GM18907 (cell line): Measurements from ENCODE around the gene CYS1.
"Not testable (repeated sequence)": the region's sequence is repeated elsewhere in the genome, so short reads cannot be mapped to it uniquely, and the experiment has no call there.

ENCODE experiments used
- ATAC-seq: cut with Tn5 transposase; IDR thresholded peaks from one replicate; pipeline ENCODE4 v1.9.1; 2021; ENCODE audit warnings: mild to moderate bottlenecking, moderate library complexity; ENCODE audit not compliant: unreplicated experiment

The CYS1 gene

DNA sequence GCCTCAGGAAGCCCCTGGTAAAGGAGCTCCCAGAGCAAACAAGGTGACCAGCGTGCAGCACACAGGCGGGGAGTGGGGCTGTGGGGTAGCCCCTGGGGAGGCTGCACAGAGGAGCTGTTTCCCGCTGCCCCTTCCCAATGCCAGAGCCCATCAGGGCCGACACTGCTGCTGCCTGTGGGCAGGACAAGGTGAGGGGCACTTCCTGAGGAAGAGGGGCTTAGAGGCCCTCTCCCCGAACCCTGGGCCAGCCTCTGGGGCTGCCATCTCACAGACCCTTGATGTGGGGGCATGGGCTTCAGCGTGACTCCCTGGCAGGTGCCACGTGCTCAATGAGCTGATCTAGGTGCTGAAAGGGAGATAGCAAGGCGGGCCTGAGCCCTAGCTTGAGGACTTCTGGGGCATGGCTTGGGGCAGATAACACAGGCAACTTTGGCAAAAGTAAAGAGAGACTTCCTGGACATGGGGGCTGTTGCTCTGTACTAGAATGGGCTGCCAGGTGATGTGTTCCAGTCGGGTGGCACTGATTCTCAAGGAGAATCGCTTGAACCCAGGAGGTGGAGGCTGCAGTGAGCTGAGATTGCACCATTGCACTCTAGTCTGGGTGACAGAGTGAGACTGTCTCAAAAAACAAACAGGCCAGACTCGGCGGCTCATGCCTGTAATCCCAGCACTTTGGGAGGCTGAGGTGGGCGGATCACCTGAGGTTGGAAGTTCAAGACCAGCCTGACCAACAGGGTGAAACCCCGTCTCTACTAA lies 46.8 kb downstream of the CYS1 start:
- no peak for ATAC-seq

DNA sequence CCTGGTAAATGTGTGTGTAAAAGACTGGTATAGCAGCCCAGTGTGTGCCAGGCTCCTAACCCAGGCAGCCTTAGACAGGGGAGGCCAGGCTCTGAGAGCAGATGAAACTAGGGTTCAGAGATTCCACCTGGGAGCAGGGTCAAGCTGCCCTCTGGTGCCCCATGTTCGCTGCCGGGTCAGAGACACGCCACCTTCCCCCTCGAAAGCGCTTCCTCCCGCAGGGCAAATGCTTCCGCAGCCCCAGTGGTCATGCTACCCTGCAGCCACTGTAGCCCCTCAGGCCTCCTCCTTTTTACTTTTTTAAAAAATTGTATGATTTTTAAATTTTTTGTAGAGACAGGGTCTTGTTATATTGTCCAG lies 47.5 kb downstream of the CYS1 start:
- ATAC-seq: no peak

DNA sequence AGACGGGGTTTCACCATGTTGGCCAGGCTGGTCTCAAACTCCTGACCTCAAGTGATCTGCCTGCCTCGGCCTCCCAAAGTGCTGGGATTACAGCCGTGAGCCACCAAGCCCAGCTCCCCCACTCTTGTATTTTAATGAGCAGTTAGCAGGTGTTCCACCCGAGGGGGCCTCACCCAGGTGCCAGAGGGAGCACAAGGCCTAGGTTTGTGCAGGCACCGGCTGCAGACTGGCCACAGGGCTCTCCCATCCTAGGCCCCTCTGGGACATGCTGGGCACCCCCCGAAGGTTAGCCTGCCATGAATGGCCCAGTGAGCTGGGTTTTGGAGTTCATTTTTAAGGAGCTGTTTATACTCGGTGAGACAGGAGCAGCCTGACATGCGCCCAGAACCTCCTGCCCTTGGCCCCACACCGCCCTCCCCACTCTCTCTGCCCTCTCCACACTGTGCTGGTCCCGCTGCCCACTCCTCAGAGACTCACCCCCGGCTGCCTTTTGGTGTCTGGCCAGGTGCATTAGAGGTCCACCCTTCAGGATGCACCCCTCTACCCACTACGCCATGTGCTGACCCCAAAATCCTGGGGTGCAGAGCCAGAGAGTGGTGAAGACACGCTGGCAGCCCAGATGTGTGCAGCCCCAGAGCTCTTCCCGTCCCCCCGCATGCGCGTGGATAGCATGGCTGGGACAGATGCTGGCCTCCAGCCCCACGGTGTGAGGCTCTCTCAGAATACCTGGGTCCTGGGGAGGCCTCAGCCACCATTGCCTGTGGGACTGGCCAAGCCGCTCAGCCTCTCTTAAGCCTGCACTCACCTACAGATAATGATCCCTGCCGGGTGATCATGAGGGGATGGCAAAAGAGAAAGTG lies 48.1 kb downstream of the CYS1 start:
- ATAC-seq: no peak

DNA sequence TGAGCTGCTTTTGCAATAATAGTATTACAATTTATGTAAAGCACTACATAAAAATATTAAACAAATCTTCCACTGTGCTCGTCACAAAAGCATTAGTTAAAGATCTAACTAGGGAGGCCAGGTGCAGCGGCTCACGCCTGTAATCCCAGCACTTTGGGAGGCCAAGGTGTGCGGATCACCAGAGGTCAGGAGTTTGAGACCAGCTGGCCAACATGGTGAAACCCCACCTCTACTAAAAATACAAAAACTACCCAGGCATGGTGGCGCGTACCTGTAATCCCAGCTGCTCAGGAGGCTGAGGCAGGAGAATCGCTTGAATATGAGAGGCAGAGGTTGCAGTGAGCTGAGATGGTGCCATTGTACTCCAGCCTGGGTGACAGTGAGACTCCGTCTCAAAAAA lies 49.4 kb downstream of the CYS1 start:
- not testable (repeated sequence) for ATAC-seq

DNA sequence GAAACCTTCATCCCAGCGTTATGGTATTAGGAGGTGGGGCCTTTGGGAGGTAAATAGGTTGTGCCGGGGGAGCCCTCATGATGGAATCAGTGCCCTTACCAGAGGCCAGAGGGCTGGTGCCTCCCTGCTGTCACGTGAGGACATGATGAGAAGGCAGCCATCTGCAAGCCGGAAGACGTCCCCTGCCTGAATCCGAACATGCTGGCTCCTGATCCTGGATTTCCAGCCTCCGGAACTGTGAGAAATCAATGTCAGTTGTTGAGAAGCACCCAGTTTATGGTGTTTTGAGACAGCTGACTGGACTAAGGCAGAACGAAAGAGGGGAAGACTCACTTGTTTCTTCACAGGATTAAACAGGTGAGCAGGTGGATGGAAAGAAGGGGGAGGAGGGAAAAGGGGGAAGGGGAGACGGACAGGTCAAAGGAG lies 49.9 kb downstream of the CYS1 start:
- ATAC-seq: no peak

- no peak for ATAC-seq
Measured at GRCh38 chr2:10029875-10030223, 50.4 kb downstream of the CYS1 start.

DNA sequence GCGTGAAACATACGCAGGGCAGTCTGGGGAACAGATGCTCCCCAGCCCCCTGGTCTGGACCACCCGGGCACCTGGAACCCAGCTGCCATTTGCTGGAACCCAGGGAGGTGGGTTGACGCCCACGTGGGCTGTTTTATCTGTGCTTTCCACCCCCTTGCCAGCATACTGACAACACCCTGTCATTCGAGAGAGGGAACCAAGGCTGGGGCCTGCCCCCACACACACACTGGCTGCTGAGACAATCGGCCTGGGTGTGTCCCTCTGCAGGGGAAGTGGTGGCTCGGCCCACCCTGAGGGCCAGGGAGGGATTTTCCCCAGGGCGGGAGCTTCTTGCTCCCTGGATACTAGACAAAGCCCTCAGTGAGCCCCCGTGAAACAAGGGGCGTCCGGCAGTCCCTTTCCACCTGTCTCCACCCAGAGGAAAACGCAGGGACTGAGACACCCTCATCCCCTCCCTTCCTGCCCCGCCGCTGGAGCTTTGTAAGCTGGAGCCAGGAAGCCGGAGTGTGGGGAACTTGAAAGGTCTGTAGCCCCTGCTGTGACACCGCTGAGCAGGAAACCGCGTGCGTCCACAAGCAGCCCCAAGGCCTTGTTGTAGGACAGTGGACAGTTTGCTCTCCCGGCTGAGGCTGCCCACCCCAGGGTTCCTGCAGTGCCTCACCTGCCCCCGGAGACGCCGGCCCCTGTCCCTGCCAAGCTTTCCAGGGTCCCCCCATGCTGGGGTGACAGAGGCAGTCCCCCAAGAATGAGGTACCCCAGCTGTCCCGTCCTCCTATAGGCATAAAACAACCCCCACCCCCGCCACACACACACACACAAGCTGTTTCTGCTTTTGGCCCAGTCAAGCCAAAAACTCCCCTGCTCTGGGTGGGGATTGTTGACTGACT lies 51.0 kb downstream of the CYS1 start:
- ATAC-seq: peak; percentile 73

DNA sequence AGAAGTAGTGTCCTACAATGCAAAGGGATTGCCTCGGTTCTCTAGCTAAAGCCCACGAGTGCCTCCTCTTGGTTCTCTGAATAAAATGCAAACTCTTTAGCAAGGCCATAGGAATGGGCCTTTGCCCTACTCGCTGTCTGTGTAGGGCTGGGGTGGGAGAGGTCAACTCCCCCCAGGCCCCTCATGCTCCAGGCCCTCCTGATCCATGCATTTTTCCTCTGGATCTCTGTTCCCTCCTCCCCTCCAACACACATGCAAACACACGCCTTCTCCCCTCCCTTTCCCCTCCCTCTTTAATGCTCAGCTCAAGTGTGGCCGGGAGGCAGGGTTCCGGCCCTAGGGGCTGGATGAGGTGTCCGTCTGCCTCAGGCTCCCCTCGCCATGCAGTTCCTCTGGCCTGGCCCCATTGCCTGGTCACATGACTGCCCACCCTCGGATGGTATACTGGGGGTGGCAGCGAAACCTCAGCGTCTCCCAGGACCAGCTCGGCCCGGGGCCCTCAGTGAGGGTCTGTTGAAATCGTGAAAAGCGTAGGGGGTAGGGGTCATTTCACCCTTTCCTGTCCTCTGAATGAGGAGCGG lies 51.7 kb downstream of the CYS1 start:
- ATAC-seq: peak; percentile 3

DNA sequence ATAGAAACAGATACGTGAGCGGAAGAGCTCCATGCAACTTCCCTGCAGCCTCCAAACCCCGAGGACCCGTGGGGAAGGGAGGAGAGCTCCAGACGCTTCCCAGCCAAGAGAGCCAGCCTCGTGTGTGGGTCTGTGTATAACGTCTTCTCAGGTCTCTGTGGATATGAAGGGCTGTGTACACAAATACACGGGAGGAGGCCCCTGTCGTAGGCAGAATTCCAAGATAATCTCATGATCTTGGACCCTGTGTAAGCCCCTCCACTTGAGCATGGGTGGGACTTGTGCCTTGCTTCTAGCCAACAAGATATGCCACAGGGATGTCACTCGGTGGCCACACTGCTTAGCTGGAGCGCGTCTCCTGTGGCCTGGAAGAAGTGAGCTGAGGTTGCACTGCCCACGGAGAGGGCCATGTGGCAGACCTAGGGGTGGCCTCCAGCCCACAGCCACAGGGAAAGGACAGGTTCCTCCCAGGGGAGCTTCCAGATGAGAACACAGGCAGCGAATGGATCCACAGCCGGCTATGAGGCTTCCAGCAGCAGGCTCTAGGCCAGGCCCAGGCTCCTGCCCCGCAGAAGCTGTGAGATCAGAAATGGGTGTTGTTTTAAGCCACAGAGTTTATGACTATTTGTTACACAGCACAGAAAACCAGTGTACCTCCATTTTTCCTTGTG lies 52.4 kb downstream of the CYS1 start:
- ATAC-seq: no peak

DNA sequence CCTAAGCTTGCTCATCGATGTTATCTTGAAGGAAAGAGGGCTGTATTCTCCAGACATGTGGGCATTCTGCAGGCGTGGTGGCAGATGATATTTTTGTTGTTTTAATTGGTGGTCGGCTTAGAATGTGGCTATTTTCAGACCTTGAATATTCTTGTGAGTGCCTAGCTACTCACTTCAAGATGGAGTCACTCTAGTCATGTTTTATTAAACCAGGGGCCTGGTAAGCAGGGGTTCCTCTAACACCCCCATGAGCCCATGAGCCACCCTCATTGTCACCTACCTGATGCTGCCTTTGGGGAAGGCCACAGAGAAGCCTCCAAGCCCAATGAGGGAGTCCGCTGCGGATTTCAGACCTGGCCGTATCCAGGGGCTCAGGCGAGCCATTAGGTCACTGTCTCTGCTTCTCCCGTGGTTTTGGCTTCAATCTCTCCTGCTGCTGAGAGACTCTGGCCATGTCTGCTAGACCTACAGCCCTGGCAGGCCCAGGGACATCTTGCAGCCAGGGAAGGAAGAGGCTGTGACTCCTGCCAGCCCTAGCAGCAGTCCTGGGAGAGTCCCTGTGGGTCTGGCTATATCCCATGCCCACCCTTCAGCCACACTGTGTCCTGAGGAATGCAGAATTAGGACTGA lies 53.2 kb downstream of the CYS1 start:
- no peak for ATAC-seq

DNA sequence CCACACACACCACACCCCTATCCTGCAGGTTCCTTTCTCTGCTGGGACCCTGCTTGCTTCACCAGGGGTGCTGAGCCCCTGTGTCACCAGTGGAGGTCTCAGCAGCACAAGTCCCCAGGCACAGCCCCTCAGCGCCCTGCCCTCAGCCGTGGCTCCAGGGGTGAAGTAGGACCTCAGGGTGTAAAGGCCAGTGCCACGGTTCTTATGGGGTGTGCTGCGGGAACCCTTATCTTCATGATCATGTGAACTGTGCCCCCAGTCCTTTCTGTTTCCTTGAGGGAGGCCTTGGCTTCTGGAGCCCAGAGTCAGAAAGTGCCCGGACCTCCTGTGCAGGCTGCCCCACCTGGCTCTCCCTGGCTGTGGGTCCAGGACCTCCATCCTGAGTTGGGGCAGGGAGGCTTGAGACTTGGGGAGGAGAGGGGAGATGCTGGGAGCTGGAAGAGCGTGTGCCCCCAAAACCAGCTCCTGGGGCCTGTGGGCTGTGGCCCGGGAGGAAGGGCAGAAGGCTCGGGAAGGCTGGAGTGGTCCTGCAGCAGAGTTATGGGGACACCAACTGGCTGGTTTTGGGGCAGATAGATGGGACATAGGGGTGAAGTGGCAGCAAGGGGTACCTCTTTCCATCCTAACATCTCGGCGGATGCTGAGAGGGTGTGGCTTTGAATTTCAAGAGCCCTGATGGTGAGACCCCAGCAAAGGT lies 57.1 kb downstream of the CYS1 start:
- no peak for ATAC-seq

DNA sequence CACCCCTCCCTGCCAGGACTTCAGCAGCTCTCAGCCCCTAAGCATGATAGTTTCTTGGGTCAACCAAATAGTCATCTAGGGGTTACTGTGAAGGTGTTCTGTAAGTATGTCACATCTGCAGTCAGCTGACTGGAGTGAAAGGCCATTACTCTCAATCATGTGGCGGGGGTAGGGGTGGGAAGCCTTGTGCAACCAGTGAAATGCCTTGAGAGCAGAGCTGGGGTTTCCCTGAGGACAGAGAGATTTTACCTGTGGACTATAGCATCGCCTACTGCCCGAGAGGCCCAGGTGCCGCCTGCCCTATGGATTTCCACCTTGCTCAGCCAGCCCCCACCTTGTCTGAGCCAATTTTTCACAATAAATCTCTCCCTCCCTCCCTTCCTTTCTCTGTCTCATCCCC lies 57.8 kb downstream of the CYS1 start:
- ATAC-seq: no peak

GRCh38 chr2:10022041-10022421 lies 58.2 kb downstream of the CYS1 start:
- no peak for ATAC-seq

GRCh38 chr2:10019602-10020400 lies 60.4 kb downstream of the CYS1 start:
- no peak for ATAC-seq

GRCh38 chr2:10019174-10019573 lies 61.0 kb downstream of the CYS1 start:
- ATAC-seq: no peak

GRCh38 chr2:10017313-10017941 lies 62.8 kb downstream of the CYS1 start:
- no peak for ATAC-seq

DNA sequence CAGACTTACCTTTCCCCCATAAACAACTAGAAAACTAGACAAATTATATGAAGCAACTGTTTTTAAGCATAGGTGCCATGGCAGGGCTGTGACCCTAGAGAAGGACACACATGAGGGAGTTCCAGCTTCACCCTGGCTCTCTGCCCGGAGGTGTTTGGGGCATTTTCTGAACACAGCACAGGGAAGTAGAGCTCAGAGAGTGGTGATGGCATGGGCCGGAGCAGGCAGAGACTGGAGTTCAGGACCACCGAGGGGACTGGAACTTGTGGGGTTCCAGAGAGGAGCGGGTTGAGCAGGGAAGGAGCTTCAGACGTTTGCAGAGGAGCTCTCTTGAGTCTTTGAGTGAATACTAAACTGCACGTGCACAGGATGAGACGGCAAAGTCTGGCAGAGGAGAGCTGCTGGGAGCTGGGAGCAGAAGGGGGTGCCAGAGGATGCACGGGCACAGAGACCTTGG lies 63.4 kb downstream of the CYS1 start:
- no peak for ATAC-seq
